Stimulated activated memory B cell treated with anti-CD40 and anti-IgM and Interleukin-4, amounts not matched to agents 10 μg/mL and 1 μg/mL and 100 μg/mL, for 72 hours (primary cell): ENCODE measurements around the gene HDAC4.

Source experiments
- ATAC-seq: fragments of 150-1000 bp; cut with Tn5 transposase; 2 replicates; pipeline ENCODE4 v1.10.0; 2021
- H3K27ac Mint-ChIP-seq: one replicate; pipeline ENCODE4 v1.8.0; 2022; ENCODE audit warnings: mild to moderate bottlenecking, mixed read lengths
- H3K27me3 Mint-ChIP-seq: one replicate; pipeline ENCODE4 v1.8.0; 2022; ENCODE audit warnings: mixed read lengths
- H3K36me3 Mint-ChIP-seq: one replicate; pipeline ENCODE4 v1.8.0; 2022; ENCODE audit warnings: mixed read lengths
- H3K4me1 Mint-ChIP-seq: one replicate; pipeline ENCODE4 v1.8.0; 2022; ENCODE audit warnings: mixed read lengths
- H3K4me3 Mint-ChIP-seq: one replicate; pipeline ENCODE4 v1.8.0; 2022; ENCODE audit warnings: mild to moderate bottlenecking, moderate library complexity, mixed read lengths
- H3K9me3 Mint-ChIP-seq: one replicate; pipeline ENCODE4 v1.8.0; 2022; ENCODE audit warnings: mixed read lengths

HDAC4 gene

GRCh38 chr2:239346676-239347075 is 54.1 kb downstream of the HDAC4 start:
- no peak overlapping the region for H3K27ac Mint-ChIP-seq
- ATAC-seq, result no peak
- no peaks in the 10 kb centered on the region for H3K9me3 Mint-ChIP-seq
- H3K4me1 Mint-ChIP-seq, result no peaks in the 10 kb centered on the region
- no peaks in the 10 kb centered on the region for H3K27me3 Mint-ChIP-seq
- H3K4me3 Mint-ChIP-seq, result no peak overlapping the region
- H3K36me3 Mint-ChIP-seq, result peaks cover 15% of the 10 kb centered on the region

- H3K4me1 Mint-ChIP-seq, result peaks cover 1% of the 10 kb centered on the region
- no peaks in the 10 kb centered on the region for H3K9me3 Mint-ChIP-seq
- H3K27me3 Mint-ChIP-seq, result no peaks in the 10 kb centered on the region
- H3K27ac Mint-ChIP-seq, result no peak overlapping the region
- ATAC-seq, result no peak
- no peak overlapping the region for H3K4me3 Mint-ChIP-seq
- peaks cover 13% of the 10 kb centered on the region for H3K36me3 Mint-ChIP-seq
Observed at GRCh38 chr2:239345251-239345650, 55.6 kb downstream of the HDAC4 start.

DNA sequence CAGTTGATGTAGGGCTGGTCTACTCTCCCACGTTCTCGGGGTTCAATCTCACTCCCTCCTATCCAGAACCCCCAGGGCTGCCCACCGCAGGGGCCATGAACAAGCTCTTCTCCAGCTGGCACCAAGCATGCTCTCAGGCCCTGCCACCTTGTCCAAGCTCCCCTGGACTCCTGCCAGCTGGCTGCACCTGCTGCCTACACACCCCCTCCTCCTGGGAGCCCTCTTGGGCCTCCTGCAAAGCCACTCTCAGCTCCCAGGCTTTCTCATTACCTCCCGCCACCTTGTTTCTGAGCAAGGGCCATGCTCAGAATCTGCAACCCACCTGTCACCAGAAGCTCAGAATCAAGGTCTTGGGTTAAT is 56.0 kb downstream of the HDAC4 start:
- ATAC-seq, result no peak
- no peaks in the 10 kb centered on the region for H3K9me3 Mint-ChIP-seq
- H3K27ac Mint-ChIP-seq, result no peak overlapping the region
- no peak overlapping the region for H3K4me3 Mint-ChIP-seq
- no peaks in the 10 kb centered on the region for H3K27me3 Mint-ChIP-seq
- peaks cover 5% of the 10 kb centered on the region for H3K4me1 Mint-ChIP-seq
- H3K36me3 Mint-ChIP-seq, result peaks cover 13% of the 10 kb centered on the region

DNA sequence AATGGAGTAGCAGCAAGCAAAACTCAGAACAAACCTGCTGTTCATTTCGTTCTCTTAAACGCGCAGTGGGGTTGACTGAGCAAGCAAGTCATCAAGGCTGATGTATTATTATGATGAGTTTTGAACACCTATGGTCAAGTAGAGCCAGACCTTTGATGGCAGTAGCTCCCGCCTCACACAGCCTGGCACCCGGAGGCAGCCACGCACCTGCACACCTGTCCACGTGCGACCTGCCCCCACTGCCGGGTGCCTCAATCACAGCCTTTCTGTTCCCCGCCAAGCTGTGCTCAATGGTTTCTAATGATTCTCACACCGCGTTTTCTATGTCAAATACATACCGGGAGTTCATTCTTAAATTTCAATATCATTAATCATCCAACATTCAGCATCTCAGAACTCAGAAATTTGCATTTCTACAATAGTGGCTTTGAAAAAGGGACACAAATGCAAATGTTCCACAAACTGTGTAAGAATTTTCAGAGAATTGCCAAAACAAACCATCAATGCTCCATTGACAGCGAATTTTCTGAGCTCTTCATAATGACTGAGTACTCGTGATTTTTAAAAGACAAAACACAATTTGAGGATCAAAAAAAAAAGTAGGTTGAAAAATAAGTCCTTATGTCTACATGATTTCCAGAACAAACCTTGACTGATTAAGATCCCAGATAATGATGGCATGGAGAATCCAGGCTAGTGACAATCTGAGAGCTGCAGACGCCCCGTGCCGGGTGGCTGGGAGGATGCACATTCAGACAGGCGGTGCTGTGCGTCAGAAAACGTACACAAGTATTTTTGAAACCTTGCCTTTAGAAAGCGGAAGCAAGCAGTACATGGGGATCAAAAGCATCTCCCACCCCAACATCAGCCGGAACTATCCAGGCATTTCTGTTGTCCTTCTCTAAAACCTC is 56.6 kb downstream of the HDAC4 start:
- no peak overlapping the region for H3K4me3 Mint-ChIP-seq
- H3K4me1 Mint-ChIP-seq, result peaks cover 12% of the 10 kb centered on the region

GRCh38 chr2:239343460-239343859 is 57.4 kb downstream of the HDAC4 start:
- Mint-ChIP-seq H3K4me1 (peaks cover 19% of the 10 kb centered on the region), H3K9me3 (no peaks in the 10 kb centered on the region), H3K36me3 (peaks cover 4% of the 10 kb centered on the region), H3K4me3 (no peak overlapping the region), H3K27me3 (no peaks in the 10 kb centered on the region), H3K27ac (no peak overlapping the region)
- no peak for ATAC-seq

More for the DNA sequence above, 56.6 kb downstream of the HDAC4 start:
- Mint-ChIP-seq H3K27me3 (no peaks in the 10 kb centered on the region), H3K9me3 (no peaks in the 10 kb centered on the region), H3K36me3 (peaks cover 6% of the 10 kb centered on the region), H3K27ac (no peak overlapping the region)
- no peak for ATAC-seq

DNA sequence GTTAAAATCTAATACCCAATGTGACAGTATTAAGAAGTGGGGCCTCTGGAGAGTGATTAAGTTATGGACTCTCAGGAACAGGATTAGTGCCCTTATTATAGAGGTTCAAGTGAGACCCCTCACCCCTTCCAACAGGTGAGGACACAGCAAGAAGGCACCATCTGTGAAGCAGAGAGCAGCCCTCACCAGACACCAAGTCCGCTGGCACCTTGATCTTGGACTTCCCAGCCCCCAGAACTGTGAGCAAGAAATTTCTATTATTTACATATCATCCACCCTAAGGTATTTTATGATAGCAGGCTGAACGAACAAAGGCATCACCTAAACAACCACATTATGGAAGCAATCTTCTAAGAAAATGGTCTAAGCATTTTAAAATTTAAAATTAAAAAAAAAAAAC is 59.0 kb downstream of the HDAC4 start:
- H3K9me3 Mint-ChIP-seq, result no peaks in the 10 kb centered on the region
- peaks cover 24% of the 10 kb centered on the region for H3K4me1 Mint-ChIP-seq
- H3K27ac Mint-ChIP-seq, result no peak overlapping the region
- H3K27me3 Mint-ChIP-seq, result no peaks in the 10 kb centered on the region
- peaks cover 19% of the 10 kb centered on the region for H3K36me3 Mint-ChIP-seq
- no peak for ATAC-seq
- H3K4me3 Mint-ChIP-seq, result no peak overlapping the region

GRCh38 chr2:239341146-239341732 is 59.6 kb downstream of the HDAC4 start:
- Mint-ChIP-seq H3K4me1 (peaks cover 24% of the 10 kb centered on the region), H3K4me3 (no peak overlapping the region), H3K27ac (no peak overlapping the region), H3K36me3 (peaks cover 22% of the 10 kb centered on the region), H3K27me3 (no peaks in the 10 kb centered on the region), H3K9me3 (no peaks in the 10 kb centered on the region)
- no peak for ATAC-seq

DNA sequence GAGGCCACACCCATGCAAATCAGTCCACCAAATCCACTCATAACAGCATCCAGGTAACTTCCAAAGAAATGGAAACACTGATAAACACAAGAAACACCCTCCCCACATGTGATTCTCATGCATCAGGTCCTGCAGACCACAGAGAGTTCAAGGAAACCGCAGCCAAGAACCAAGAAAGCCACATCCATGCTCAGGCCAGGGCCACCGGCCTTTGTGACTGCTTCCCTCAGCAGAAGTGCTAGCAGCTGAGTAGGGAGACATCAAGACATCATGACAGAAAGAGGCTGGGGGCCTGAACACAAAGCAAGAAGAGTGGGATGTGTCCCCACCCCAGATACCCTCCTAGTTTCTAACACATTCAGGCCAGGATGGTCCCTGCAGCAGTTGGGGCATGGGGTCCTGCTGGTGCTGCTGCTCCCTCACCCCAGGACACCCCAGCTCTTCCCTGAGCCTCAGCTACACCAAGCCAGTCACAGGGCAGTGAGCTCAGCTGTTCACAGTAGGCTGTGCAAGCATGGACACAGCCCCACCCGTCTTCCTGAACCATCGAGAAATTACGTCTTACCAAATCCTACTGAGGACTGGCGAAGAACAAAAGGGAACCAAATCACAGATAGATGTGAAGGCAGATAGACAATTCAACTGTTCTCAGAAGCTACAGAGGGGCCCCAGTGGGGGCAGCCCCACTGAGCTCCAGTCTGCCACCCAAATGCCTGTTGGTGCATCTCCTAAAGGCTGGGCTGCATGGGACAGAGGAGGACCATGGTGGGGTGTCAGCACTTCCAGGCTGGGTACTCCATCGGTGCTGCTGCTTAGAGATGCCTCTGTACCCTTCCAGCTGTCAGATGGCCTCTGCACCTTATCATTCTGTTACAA is 60.9 kb downstream of the HDAC4 start:
- peaks cover 24% of the 10 kb centered on the region for H3K4me1 Mint-ChIP-seq
- ATAC-seq, result peak; percentile 77
- H3K27me3 Mint-ChIP-seq, result no peaks in the 10 kb centered on the region
- peaks cover 34% of the 10 kb centered on the region for H3K36me3 Mint-ChIP-seq
- H3K9me3 Mint-ChIP-seq, result no peaks in the 10 kb centered on the region
- peak overlapping the region; percentile 23 for H3K27ac Mint-ChIP-seq
- no peak overlapping the region for H3K4me3 Mint-ChIP-seq

GRCh38 chr2:239339241-239339640 is 61.6 kb downstream of the HDAC4 start:
- Mint-ChIP-seq H3K9me3 (no peaks in the 10 kb centered on the region), H3K36me3 (peaks cover 34% of the 10 kb centered on the region), H3K4me3 (no peak overlapping the region), H3K27ac (peak overlapping the region; percentile 23), H3K27me3 (no peaks in the 10 kb centered on the region), H3K4me1 (peaks cover 24% of the 10 kb centered on the region)
- ATAC-seq, result peak; percentile 6

GRCh38 chr2:239337877-239338484 is 62.8 kb downstream of the HDAC4 start:
- no peak for ATAC-seq

DNA sequence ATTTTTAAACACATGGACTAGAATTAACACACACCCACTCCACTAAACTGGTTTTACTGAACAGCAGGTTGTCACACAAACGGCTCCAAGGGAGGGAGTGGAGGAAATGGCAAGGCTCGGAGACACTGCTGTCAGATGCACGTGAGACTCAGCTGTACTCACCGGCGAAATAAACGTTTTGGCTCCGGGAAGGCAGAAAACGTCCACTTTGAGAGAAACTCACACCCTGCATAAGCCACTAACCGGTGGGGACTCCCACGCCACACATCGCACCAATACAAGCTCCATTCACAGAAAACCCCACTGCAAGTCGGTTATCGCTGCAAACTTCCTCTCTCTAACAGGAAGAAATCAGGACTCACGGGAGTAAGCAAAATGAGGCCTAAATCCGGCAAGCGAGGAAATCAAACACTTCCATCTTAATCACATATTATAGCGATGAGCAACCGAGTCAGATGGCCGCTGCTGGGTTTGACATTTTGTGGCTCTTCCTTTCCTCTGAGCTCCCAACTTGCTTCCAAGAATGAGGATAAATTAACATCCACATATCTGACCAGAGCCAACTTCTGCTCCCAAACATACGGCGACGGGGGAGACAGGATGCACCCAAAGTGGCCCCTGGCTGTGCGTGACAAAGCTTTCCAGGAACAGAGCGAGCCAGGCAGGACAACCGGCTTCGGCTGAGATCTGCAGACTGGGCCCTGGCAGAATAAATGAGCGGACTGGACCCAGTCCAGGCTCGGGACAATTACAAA is 63.5 kb downstream of the HDAC4 start:
- Mint-ChIP-seq H3K4me1 (peaks cover 24% of the 10 kb centered on the region), H3K4me3 (no peak overlapping the region), H3K27ac (no peak overlapping the region), H3K36me3 (peaks cover 32% of the 10 kb centered on the region), H3K9me3 (no peaks in the 10 kb centered on the region), H3K27me3 (no peaks in the 10 kb centered on the region)
- no peak for ATAC-seq

More at GRCh38 chr2:239337877-239338484, 62.8 kb downstream of the HDAC4 start:
- no peak overlapping the region for H3K27ac Mint-ChIP-seq
- peaks cover 34% of the 10 kb centered on the region for H3K36me3 Mint-ChIP-seq
- H3K4me1 Mint-ChIP-seq, result peaks cover 24% of the 10 kb centered on the region
- no peaks in the 10 kb centered on the region for H3K27me3 Mint-ChIP-seq
- H3K9me3 Mint-ChIP-seq, result no peaks in the 10 kb centered on the region
- H3K4me3 Mint-ChIP-seq, result no peak overlapping the region

- Mint-ChIP-seq H3K4me1 (peaks cover 21% of the 10 kb centered on the region), H3K27me3 (no peaks in the 10 kb centered on the region), H3K27ac (no peak overlapping the region), H3K36me3 (peaks cover 12% of the 10 kb centered on the region), H3K4me3 (no peak overlapping the region), H3K9me3 (no peaks in the 10 kb centered on the region)
- ATAC-seq, result no peak
Observed at GRCh38 chr2:239331560-239331959, 69.3 kb downstream of the HDAC4 start.

- H3K36me3 Mint-ChIP-seq, result peaks cover 8% of the 10 kb centered on the region
- H3K27ac Mint-ChIP-seq, result no peak overlapping the region
- no peak overlapping the region for H3K4me3 Mint-ChIP-seq
- H3K9me3 Mint-ChIP-seq, result no peaks in the 10 kb centered on the region
- H3K4me1 Mint-ChIP-seq, result peaks cover 21% of the 10 kb centered on the region
- no peak for ATAC-seq
- no peaks in the 10 kb centered on the region for H3K27me3 Mint-ChIP-seq
Observed at GRCh38 chr2:239330836-239331235, 70.0 kb downstream of the HDAC4 start.

GRCh38 chr2:239329972-239330572 is 70.7 kb downstream of the HDAC4 start:
- no peak overlapping the region for H3K27ac Mint-ChIP-seq
- H3K4me1 Mint-ChIP-seq, result peaks cover 25% of the 10 kb centered on the region
- H3K9me3 Mint-ChIP-seq, result no peaks in the 10 kb centered on the region
- H3K27me3 Mint-ChIP-seq, result no peaks in the 10 kb centered on the region
- ATAC-seq, result no peak
- H3K36me3 Mint-ChIP-seq, result peaks cover 4% of the 10 kb centered on the region
- H3K4me3 Mint-ChIP-seq, result no peak overlapping the region
